GM12878 (cell line): ENCODE data around the gene CDK15. TPM values are rescaled to one million over a fixed set of nuclear protein-coding genes. Genes with fewer than 3 reads are reported as not detected.

ENCODE experiments used
- ATAC-seq: fragments of 200-7000 bp; cut with Tn5 transposase; 3 replicates; pipeline ENCODE4 v1.9.1; 2020; ENCODE audit warnings: mild to moderate bottlenecking, moderate library complexity
- BruUV-seq: library from RNA; stranded (reverse); fragments of 400-500 nt; replicated peaks from 2 replicates; lab custom pipeline; 2021; lab: Mats Ljungman, UMichigan
- CTCF ChIA-PET: fragments of 300-600 bp; sonication (Branson Sonifier 250); formaldehyde crosslinking; extraction: SDS; loops from one replicate; lab custom pipeline; 2021; ENCODE audit warnings: inconsistent platforms; lab: Yijun Ruan, JAX
- POLR2A ChIA-PET: fragments of 350-600 bp; formaldehyde crosslinking; extraction: SDS; loops from one replicate; lab custom pipeline; 2021; ENCODE audit warnings: inconsistent platforms; lab: Charles Lee
- RAD21 ChIA-PET: fragments of 300-600 bp; sonication (Branson Sonifier 250); formaldehyde crosslinking; loops from one replicate; lab custom pipeline; 2023; ENCODE audit warnings: antibody characterized with exemption; ENCODE audit not compliant: unreplicated experiment; lab: Charles Lee
- SMC1A ChIA-PET: fragments of 300-600 bp; sonication (Branson Sonifier 250); formaldehyde crosslinking; loops from one replicate; lab custom pipeline; 2023; ENCODE audit not compliant: unreplicated experiment, uncharacterized antibody; lab: Charles Lee
- DNase-seq: peaks from one replicate; pipeline ENCODE4 v3.0.0-alpha.2; 2011; ENCODE audit warnings: low read depth, low spot score
- FAIRE-seq: peaks from 3 replicates; lab custom pipeline; 2011; peaks lifted over from hg19 to GRCh38; lab: Jason Lieb, UNC
- H2AFZ ChIP-seq: 2 replicates; pipeline ENCODE4 v1.6.0; 2011; ENCODE audit warnings: low read depth, low read length, control low read depth; ENCODE audit not compliant: control insufficient read depth
- H3K27ac ChIP-seq: 2 replicates; pipeline ENCODE4 v1.5.1; 2011; ENCODE audit warnings: control low read depth; ENCODE audit not compliant: control insufficient read depth, insufficient read depth
- H3K27me3 ChIP-seq, 2 experiments: replicated peaks in 1 of 2; 2 replicates each; pipeline versions ENCODE4 v1.6.0 to v1.6.1; 2011; ENCODE audit warnings: low read length in 1 of 2; ENCODE audit not compliant: control insufficient read depth in 2 of 2, insufficient read depth in 2 of 2
- H3K36me3 ChIP-seq, 2 experiments: 2 replicates each; pipeline ENCODE4 v1.5.1; 2011; ENCODE audit warnings: low read length in 1 of 2; ENCODE audit not compliant: control insufficient read depth in 2 of 2, insufficient read depth in 2 of 2
- H3K4me1 ChIP-seq: 2 replicates; pipeline ENCODE4 v1.6.1; 2011; ENCODE audit warnings: mild to moderate bottlenecking, low read length, moderate library complexity, mixed read lengths; ENCODE audit not compliant: control insufficient read depth, insufficient read depth
- H3K4me2 ChIP-seq: 2 replicates; pipeline ENCODE4 v1.6.0; 2011; ENCODE audit warnings: control low read depth; ENCODE audit not compliant: control insufficient read depth, insufficient read depth
- H3K4me3 ChIP-seq: fragments of 200-600 bp; sonication (generic); 2 replicates; pipeline ENCODE4 v1.5.1; 2016
- H3K79me2 ChIP-seq: 2 replicates; pipeline ENCODE4 v1.6.0; 2011; ENCODE audit warnings: low read length; ENCODE audit not compliant: control insufficient read depth, insufficient read depth
- H3K9ac ChIP-seq: 2 replicates; pipeline ENCODE4 v1.8.0; 2011; ENCODE audit warnings: low read length, control low read depth, mixed read lengths; ENCODE audit not compliant: control insufficient read depth, insufficient read depth
- H3K9me3 ChIP-seq: replicated peaks from 3 replicates; pipeline ENCODE4 v1.5.1; 2011; ENCODE audit warnings: mild to moderate bottlenecking, low read length; ENCODE audit not compliant: control insufficient read depth, insufficient read depth
- H4K20me1 ChIP-seq: 2 replicates; pipeline ENCODE4 v1.6.0; 2011; ENCODE audit not compliant: control insufficient read depth, insufficient read depth
- ATF7 ChIP-seq: fragments of 450-650 bp; IDR thresholded peaks from 2 replicates; pipeline ENCODE4 v1.6.1; 2016; ENCODE audit warnings: low read depth, mild to moderate bottlenecking
- BACH1 ChIP-seq: fragments of 450-650 bp; IDR thresholded peaks from 2 replicates; pipeline ENCODE4 v1.6.1; 2017; ENCODE audit warnings: mild to moderate bottlenecking, borderline replicate concordance
- BRCA1 ChIP-seq: IDR thresholded peaks from 2 replicates; pipeline ENCODE4 v1.6.1; 2011; ENCODE audit warnings: low read depth, low read length, improper control_type of control experiment
- CBX3 ChIP-seq: fragments of 200-600 bp; sonication (generic); IDR thresholded peaks from 2 replicates; pipeline ENCODE4 v1.6.1; 2016; ENCODE audit warnings: low read depth, borderline replicate concordance
- CHD2 ChIP-seq: IDR thresholded peaks from 2 replicates; pipeline ENCODE4 v1.6.1; 2011; ENCODE audit warnings: low read depth, low read length, improper control_type of control experiment, borderline replicate concordance
- E2F4 ChIP-seq: IDR thresholded peaks from 2 replicates; pipeline ENCODE4 v1.6.1; 2012; ENCODE audit warnings: low read depth, low read length, improper control_type of control experiment
- HDGF ChIP-seq: fragments of 450-650 bp; IDR thresholded peaks from 2 replicates; pipeline ENCODE4 v1.6.1; 2016; ENCODE audit warnings: antibody characterized with exemption
- JUNB ChIP-seq: IDR thresholded peaks from 2 replicates; pipeline ENCODE4 v1.6.1; 2016; ENCODE audit warnings: antibody characterized with exemption, mild to moderate bottlenecking
- KDM1A ChIP-seq: fragments of 200-600 bp; sonication (generic); IDR thresholded peaks from 2 replicates; pipeline ENCODE4 v1.6.1; 2016; ENCODE audit warnings: borderline replicate concordance
- MTA2 ChIP-seq: fragments of 450-650 bp; IDR thresholded peaks from 2 replicates; pipeline ENCODE4 v1.6.1; 2016; ENCODE audit warnings: low read depth, mild to moderate bottlenecking, moderate library complexity
- MTA3 ChIP-seq: IDR thresholded peaks from 2 replicates; pipeline ENCODE4 v1.6.1; 2012; ENCODE audit warnings: low read length, inconsistent platforms, borderline replicate concordance
- SMC3 ChIP-seq: IDR thresholded peaks from 2 replicates; pipeline ENCODE4 v1.6.1; 2011; ENCODE audit warnings: low read length, improper control_type of control experiment, borderline replicate concordance
- SPI1 ChIP-seq: IDR thresholded peaks from 2 replicates; pipeline ENCODE4 v1.6.1; 2011; ENCODE audit warnings: low read depth, mild to moderate bottlenecking, low read length, moderate library complexity, borderline replicate concordance; ENCODE audit not compliant: insufficient read depth
- USF2 ChIP-seq: IDR thresholded peaks from 2 replicates; pipeline ENCODE4 v1.6.1; 2011; ENCODE audit warnings: low read depth, low read length, improper control_type of control experiment, borderline replicate concordance
- ZNF207 ChIP-seq: fragments of 450-650 bp; IDR thresholded peaks from 2 replicates; pipeline ENCODE4 v1.6.1; 2014; ENCODE audit warnings: antibody characterized with exemption, mild to moderate bottlenecking, borderline replicate concordance
- ZZZ3 ChIP-seq: IDR thresholded peaks from 2 replicates; pipeline ENCODE4 v1.6.1; 2011; ENCODE audit warnings: low read depth; ENCODE audit not compliant: control insufficient read depth, insufficient read length
- WGBS: methylation state at CpG from one replicate; pipeline ENCODE4 v1.1.6; 2016; ENCODE audit warnings: low lambda C conversion rate; ENCODE audit not compliant: insufficient replicate concordance, insufficient coverage; ENCODE audit errors: missing lambda C conversion rate; 5-methylcytosine and 5-hydroxymethylcytosine counted together
- in situ Hi-C: fragments of 300-500 bp; cut with MboI; formaldehyde crosslinking; loops from 9 replicates; pipeline ENCODE4 v1.14.3; 2018; ENCODE audit warnings: mixed read lengths
- intact Hi-C: fragments of 100-400 bp; cut with micrococcal nuclease; formaldehyde crosslinking; loops from one replicate; pipeline ENCODE4 v1.14.2; 2022; ENCODE audit not compliant: unreplicated experiment
- polyA plus RNA-seq, 11 experiments: library from polyadenylated mRNA; depleted of rRNA in 4 of 11; unstranded in 6 of 11; stranded (reverse) in 5 of 11; fragments of >200 nt; fragmentation: Nextera tagmentation in 4 of 11; fragmentation: Illumina TruSeq in 1 of 11; extraction: Ambion mirVana in 4 of 11; extraction: Trizol in 1 of 11; gene quantifications; 1 replicate in 1 of 11; 2 replicates in 10 of 11; pipeline versions ENCODE4 v1.2.1 to v1.2.3, GENCODE V29; 2011 to 2016; ENCODE audit warnings: inconsistent platforms in 2 of 11, missing spikeins in 2 of 11, low read depth in 1 of 11
- total RNA-seq, 4 experiments: library from RNA; depleted of rRNA in 3 of 4; stranded (reverse); fragments of >200 nt in 3 of 4; fragmentation: Illumina TruSeq in 1 of 4; extraction: Trizol in 1 of 4; gene quantifications; 2 replicates each; pipeline versions ENCODE4 v1.2.1 to v1.2.3, GENCODE V29; 2013 to 2021
- TF ChIP-seq, protein P1 (sequence below): fragments of 450-650 bp; IDR thresholded peaks from 2 replicates; pipeline ENCODE4 v1.6.1; 2017; ENCODE audit warnings: borderline replicate concordance
- TF ChIP-seq, protein P2 (sequence below): fragments of 450-650 bp; IDR thresholded peaks from 2 replicates; pipeline ENCODE4 v1.6.1; 2016; ENCODE audit warnings: mild to moderate bottlenecking
- TF ChIP-seq, protein P3 (sequence below): fragments of 450-650 bp; formaldehyde crosslinking; IDR thresholded peaks from 2 replicates; pipeline ENCODE4 v1.5.0; 2022; ENCODE audit warnings: mild to moderate bottlenecking, missing genetic modification characterization

CDK15 gene
- total and polyA plus RNA-seq, 10 of the 15 experiments (the other 5 are each of a cell fraction or from before 2014, with no cell fraction given) = 0.01 to 0.04 TPM; not detected in 8

DNA sequence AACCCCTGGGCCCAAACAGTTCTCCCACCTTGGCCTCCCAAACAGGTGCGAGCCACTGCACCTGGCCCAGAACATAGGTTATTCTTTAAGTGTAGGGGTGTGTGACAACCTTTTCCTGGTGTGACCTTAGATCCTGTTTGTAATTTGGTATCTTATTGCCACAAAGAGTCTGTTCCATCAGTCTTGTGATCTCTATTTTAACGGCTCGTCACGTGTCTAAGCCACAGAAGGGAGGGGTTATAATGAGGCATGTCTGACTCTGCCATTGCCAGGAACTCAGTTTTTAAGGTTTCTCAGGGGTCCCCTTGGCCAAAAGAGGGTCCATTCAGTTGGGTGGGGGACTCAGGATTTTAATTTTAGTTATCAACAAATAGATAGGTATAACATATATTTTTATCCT lies 21.2 kb upstream of the CDK15 start:
- ATAC-seq = no peak
- Histone ChIP-seq H3K4me3 (no peak overlapping the region), H3K9ac (no peak overlapping the region), H4K20me1 (no peaks in the 10 kb centered on the region), H2AFZ (no peak overlapping the region), H3K79me2 (no peaks in the 10 kb centered on the region), H3K36me3 (no peaks in the 10 kb centered on the region), H3K27me3 (no peaks in the 10 kb centered on the region), H3K4me1 (no peaks in the 10 kb centered on the region), H3K4me2 (no peak overlapping the region), H3K9me3 (no peaks in the 10 kb centered on the region), H3K27ac (no peak overlapping the region)
- in situ Hi-C loops (no loop called here), intact Hi-C loops (loop anchor here (10.0 kb wide), 1 partner anchor 550 kb away; no protein-coding TSS in a partner anchor)
- ChIA-PET RAD21 (no interaction called here), CTCF (no interaction called here), POLR2A (no interaction called here), SMC1A (no interaction called here)
- FAIRE-seq = no peak
- DNase-seq = no peak
- WGBS = 52% methylated on average over 4 of the region's 4 CpGs
- BruUV-seq = no TSS peak
- TF ChIP-seq ZZZ3 (no peak), HDGF (no peak), KDM1A (no peak), MTA3 (no peak), ZNF207 (no peak), ATF7 (no peak), BRCA1 (no peak), SPI1 (no peak), MTA2 (no peak), CHD2 (no peak), SMC3 (no peak), E2F4 (no peak), USF2 (no peak), CBX3 (no peak), BACH1 (no peak), JUNB (no peak)
- TF ChIP-seq, protein P1, sequence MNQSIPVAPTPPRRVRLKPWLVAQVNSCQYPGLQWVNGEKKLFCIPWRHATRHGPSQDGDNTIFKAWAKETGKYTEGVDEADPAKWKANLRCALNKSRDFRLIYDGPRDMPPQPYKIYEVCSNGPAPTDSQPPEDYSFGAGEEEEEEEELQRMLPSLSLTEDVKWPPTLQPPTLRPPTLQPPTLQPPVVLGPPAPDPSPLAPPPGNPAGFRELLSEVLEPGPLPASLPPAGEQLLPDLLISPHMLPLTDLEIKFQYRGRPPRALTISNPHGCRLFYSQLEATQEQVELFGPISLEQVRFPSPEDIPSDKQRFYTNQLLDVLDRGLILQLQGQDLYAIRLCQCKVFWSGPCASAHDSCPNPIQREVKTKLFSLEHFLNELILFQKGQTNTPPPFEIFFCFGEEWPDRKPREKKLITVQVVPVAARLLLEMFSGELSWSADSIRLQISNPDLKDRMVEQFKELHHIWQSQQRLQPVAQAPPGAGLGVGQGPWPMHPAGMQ = no peak
- TF ChIP-seq, protein P2, sequence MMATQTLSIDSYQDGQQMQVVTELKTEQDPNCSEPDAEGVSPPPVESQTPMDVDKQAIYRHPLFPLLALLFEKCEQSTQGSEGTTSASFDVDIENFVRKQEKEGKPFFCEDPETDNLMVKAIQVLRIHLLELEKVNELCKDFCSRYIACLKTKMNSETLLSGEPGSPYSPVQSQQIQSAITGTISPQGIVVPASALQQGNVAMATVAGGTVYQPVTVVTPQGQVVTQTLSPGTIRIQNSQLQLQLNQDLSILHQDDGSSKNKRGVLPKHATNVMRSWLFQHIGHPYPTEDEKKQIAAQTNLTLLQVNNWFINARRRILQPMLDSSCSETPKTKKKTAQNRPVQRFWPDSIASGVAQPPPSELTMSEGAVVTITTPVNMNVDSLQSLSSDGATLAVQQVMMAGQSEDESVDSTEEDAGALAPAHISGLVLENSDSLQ = no peak
- TF ChIP-seq, protein P3, sequence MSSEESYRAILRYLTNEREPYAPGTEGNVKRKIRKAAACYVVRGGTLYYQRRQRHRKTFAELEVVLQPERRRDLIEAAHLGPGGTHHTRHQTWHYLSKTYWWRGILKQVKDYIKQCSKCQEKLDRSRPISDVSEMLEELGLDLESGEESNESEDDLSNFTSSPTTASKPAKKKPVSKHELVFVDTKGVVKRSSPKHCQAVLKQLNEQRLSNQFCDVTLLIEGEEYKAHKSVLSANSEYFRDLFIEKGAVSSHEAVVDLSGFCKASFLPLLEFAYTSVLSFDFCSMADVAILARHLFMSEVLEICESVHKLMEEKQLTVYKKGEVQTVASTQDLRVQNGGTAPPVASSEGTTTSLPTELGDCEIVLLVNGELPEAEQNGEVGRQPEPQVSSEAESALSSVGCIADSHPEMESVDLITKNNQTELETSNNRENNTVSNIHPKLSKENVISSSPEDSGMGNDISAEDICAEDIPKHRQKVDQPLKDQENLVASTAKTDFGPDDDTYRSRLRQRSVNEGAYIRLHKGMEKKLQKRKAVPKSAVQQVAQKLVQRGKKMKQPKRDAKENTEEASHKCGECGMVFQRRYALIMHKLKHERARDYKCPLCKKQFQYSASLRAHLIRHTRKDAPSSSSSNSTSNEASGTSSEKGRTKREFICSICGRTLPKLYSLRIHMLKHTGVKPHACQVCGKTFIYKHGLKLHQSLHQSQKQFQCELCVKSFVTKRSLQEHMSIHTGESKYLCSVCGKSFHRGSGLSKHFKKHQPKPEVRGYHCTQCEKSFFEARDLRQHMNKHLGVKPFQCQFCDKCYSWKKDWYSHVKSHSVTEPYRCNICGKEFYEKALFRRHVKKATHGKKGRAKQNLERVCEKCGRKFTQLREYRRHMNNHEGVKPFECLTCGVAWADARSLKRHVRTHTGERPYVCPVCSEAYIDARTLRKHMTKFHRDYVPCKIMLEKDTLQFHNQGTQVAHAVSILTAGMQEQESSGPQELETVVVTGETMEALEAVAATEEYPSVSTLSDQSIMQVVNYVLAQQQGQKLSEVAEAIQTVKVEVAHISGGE (CRISPR knock-in tag) = no peak
